SK-N-SH (cell line): ENCODE results near the gene OR2AE1. TPM values are rescaled to one million over a fixed set of nuclear protein-coding genes. Genes with fewer than 3 reads are reported as not detected.

Experiments used
- CTCF ChIA-PET: fragments of 300-600, 350-600 bp; formaldehyde crosslinking; extraction: SDS; loops from one replicate; lab custom pipeline; 2021; lab: Yijun Ruan, JAX
- POLR2A ChIA-PET: fragments of 350-600 bp; sonication (Branson Sonifier 250); formaldehyde crosslinking; extraction: SDS; loops from one replicate; lab custom pipeline; 2020; ENCODE audit warnings: antibody characterized with exemption, inconsistent platforms; lab: Yijun Ruan, JAX
- DNase-seq: peaks from one replicate; pipeline ENCODE4 v3.0.0; 2012
- H2AFZ ChIP-seq: fragments of 200-600 bp; sonication (generic); 2 replicates; pipeline ENCODE4 v1.8.1; 2016; ENCODE audit warnings: antibody characterized with exemption, mild to moderate bottlenecking, low read depth
- H3F3A ChIP-seq: fragments of 200-600 bp; sonication (generic); replicated peaks from 2 replicates; pipeline ENCODE3; 2016; ENCODE audit warnings: antibody characterized with exemption, mild to moderate bottlenecking; ENCODE audit not compliant: insufficient read depth
- H3K27ac ChIP-seq, 2 experiments: fragments of 200-500 bp in 1 of 2; fragments of 200-600 bp in 1 of 2; sonication (Bioruptor generic) in 1 of 2; sonication (generic), shearing (Covaris generic) in 1 of 2; 2 replicates each; pipeline versions ENCODE4 v1.5.1 to v1.6.1; 2014 to 2016; ENCODE audit warnings: low read depth in 2 of 2, inconsistent platforms in 1 of 2, low read length in 1 of 2, mild to moderate bottlenecking in 1 of 2, mixed read lengths in 1 of 2
- H3K27me3 ChIP-seq: fragments of 200-600 bp; sonication (generic), shearing (Covaris generic); 2 replicates; pipeline ENCODE4 v1.6.1; 2016; ENCODE audit warnings: mixed run types; ENCODE audit not compliant: insufficient read depth
- H3K36me3 ChIP-seq, 2 experiments: fragments of 200-500 bp in 1 of 2; fragments of 200-600 bp in 1 of 2; sonication (Bioruptor generic) in 1 of 2; sonication (generic) in 1 of 2; replicated peaks in 1 of 2; 2 replicates each; pipeline versions ENCODE3 to v1.5.1; 2014 to 2016; ENCODE audit warnings: low read length in 1 of 2, mild to moderate bottlenecking in 1 of 2; ENCODE audit not compliant: insufficient read depth in 2 of 2, control insufficient read depth in 1 of 2
- H3K4me1 ChIP-seq, 2 experiments: fragments of 200-500 bp in 1 of 2; fragments of 200-600 bp in 1 of 2; sonication (Bioruptor generic) in 1 of 2; sonication (generic), shearing (Covaris generic) in 1 of 2; 2 replicates each; pipeline versions ENCODE4 v1.5.1 to v1.6.1; 2014 to 2016; ENCODE audit warnings: low read depth in 1 of 2, low read length in 1 of 2, mixed run types in 1 of 2; ENCODE audit not compliant: insufficient read depth in 2 of 2, control insufficient read depth in 1 of 2
- H3K4me2 ChIP-seq: fragments of 200-600 bp; sonication (generic), shearing (Covaris generic); 2 replicates; pipeline ENCODE4 v1.6.1; 2017; ENCODE audit warnings: mixed run types
- H3K4me3 ChIP-seq, 2 experiments: fragments of 200-500 bp in 1 of 2; fragments of 200-600 bp in 1 of 2; sonication (Bioruptor generic) in 1 of 2; sonication (generic), shearing (Covaris generic) in 1 of 2; 2 replicates each; pipeline versions ENCODE4 v1.5.1 to v1.8.1; 2014 to 2016; ENCODE audit warnings: low read depth in 2 of 2, inconsistent platforms in 1 of 2, low read length in 1 of 2, mild to moderate bottlenecking in 1 of 2, mixed read lengths in 1 of 2, moderate library complexity in 1 of 2
- H3K79me2 ChIP-seq: fragments of 200-600 bp; sonication (generic); 2 replicates; pipeline ENCODE4 v1.8.1; 2017; ENCODE audit warnings: mild to moderate bottlenecking; ENCODE audit not compliant: insufficient read depth
- H3K9ac ChIP-seq: fragments of 200-600 bp; sonication (generic); 2 replicates; pipeline ENCODE4 v1.6.1; 2017; ENCODE audit warnings: mixed run types
- H3K9me2 ChIP-seq: fragments of 200-600 bp; sonication (generic); 2 replicates; pipeline ENCODE4 v1.6.1; 2017; ENCODE audit warnings: mixed run types
- H3K9me3 ChIP-seq: fragments of 200-600 bp; sonication (generic); 2 replicates; pipeline ENCODE4 v1.6.1; 2017; ENCODE audit warnings: mixed run types, mild to moderate bottlenecking, moderate library complexity
- H4K20me1 ChIP-seq: fragments of 200-600 bp; sonication (generic); 2 replicates; pipeline ENCODE4 v1.6.1; 2017; ENCODE audit warnings: mild to moderate bottlenecking, mixed run types; ENCODE audit not compliant: insufficient read depth
- GABPA ChIP-seq: IDR thresholded peaks from 2 replicates; pipeline ENCODE4 v1.4.0; 2012; ENCODE audit warnings: low read depth, mild to moderate bottlenecking
- JUND ChIP-seq: IDR thresholded peaks from 2 replicates; pipeline ENCODE4 v1.4.0; 2012
- WGBS: methylation state at CpG from one replicate; pipeline ENCODE4 v1.1.6; 2017; ENCODE audit warnings: low lambda C conversion rate; 5-methylcytosine and 5-hydroxymethylcytosine counted together
- polyA plus RNA-seq, 3 experiments: library from polyadenylated mRNA; depleted of rRNA; stranded (reverse); fragments of >200 nt; gene quantifications; 2 replicates each; pipeline ENCODE4 v1.2.3, GENCODE V29; 2012
- small RNA-seq, 7 experiments: library from RNA; depleted of rRNA; stranded (forward); fragments of <200 nt; gene quantifications; one replicate each; pipeline ENCODE3, GENCODE V24; 2012

Gene OR2AE1
- polyA plus RNA-seq, 1 of the 3 experiments (the other 2 are of a cell fraction): not detected

DNA sequence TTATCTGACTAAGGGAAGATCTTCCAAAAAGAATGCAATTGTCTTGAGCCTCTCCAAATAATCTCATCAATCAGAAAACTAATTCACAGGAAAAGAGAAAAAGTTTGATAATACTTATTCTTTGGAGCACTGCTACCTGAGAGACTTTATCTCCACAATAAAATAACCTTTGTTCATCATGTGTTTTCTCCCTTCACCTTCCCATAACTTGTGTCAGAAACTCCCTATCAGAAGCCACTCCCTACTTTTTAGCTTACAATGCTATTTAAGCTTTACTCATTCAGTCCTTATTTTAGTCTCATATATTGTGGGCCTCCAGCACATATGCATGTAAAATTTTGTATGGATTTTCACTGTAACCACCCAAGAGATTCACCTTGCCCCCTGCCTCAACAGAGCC lies 48.0 kb downstream of the OR2AE1 start:
- Histone ChIP-seq H3K27ac (no peak overlapping the region), H3K4me3 (no peak overlapping the region), H3K4me2 (no peak overlapping the region), H3K9me2 (no peaks in the 10 kb centered on the region), H3K79me2 (no peaks in the 10 kb centered on the region), H3K9ac (no peak overlapping the region), H3K4me1 (no peaks in the 10 kb centered on the region), H3F3A (no peaks in the 10 kb centered on the region), H4K20me1 (no peaks in the 10 kb centered on the region), H3K36me3 (no peaks in the 10 kb centered on the region), H3K27me3 (peaks cover 27% of the 10 kb centered on the region), H2AFZ (no peak overlapping the region), H3K9me3 (no peaks in the 10 kb centered on the region)
- POLR2A ChIA-PET: no interaction called here
- DNase-seq: no peak
- TF ChIP-seq GABPA (no peak), JUND (no peak)
- CTCF ChIA-PET: interaction anchor here (1.2 kb wide), 1 partner anchor 11 kb away, joined by 3 read pairs; no protein-coding TSS in a partner anchor

- CTCF ChIA-PET: interaction anchor here (0.8 kb wide), 1 partner anchor 251 kb away, joined by 3 read pairs; no protein-coding TSS in a partner anchor
These were observed 49.6 kb downstream of the OR2AE1 start for GRCh38 chr7:99827040-99827778.

More at GRCh38 chr7:99827040-99827778, 49.6 kb downstream of the OR2AE1 start:
- peaks cover 15% of the 10 kb centered on the region for H3K27me3 ChIP-seq
- no peaks in the 10 kb centered on the region for H3K36me3 ChIP-seq
- 5% methylated on average over 2 of the region's 2 CpGs for WGBS
- H3K4me3 ChIP-seq: no peak overlapping the region
- no peaks in the 10 kb centered on the region for H3K9me2 ChIP-seq
- H3F3A ChIP-seq: no peaks in the 10 kb centered on the region
- no peaks in the 10 kb centered on the region for H3K4me1 ChIP-seq
- H3K27ac ChIP-seq: no peak overlapping the region
- no peak overlapping the region for H3K9ac ChIP-seq
- POLR2A ChIA-PET: no interaction called here
- no peaks in the 10 kb centered on the region for H3K9me3 ChIP-seq
- H3K4me2 ChIP-seq: no peak overlapping the region
- H4K20me1 ChIP-seq: no peaks in the 10 kb centered on the region
- H2AFZ ChIP-seq: no peak overlapping the region
- no peak for DNase-seq
- H3K79me2 ChIP-seq: no peaks in the 10 kb centered on the region
- TF ChIP-seq GABPA: no peak

Small RNA genes within 50 kb of the gene (small RNA-seq; reads per million reads assigned to genes)
- gene AC011904.1: 0 reads per million in 7 experiments
- gene CYP3A52P: 0 reads per million in 7 experiments

Other genes starting within 250 kb of the OR2AE1 start
- 0.25 and 0.31 TPM in 2 replicates for gene CYP3A5, start 197.0 kb downstream of the OR2AE1 start, polyA plus RNA-seq (2012; rRNA removed)
- gene CYP3A7, start 141.8 kb downstream of the OR2AE1 start, polyA plus RNA-seq (2012; rRNA removed): not detected in 2 replicates
- gene CYP3A4, start 92.8 kb downstream of the OR2AE1 start, polyA plus RNA-seq (2012; rRNA removed): not detected in 2 replicates
- not detected in 2 replicates for gene CYP3A43, start 49.0 kb downstream of the OR2AE1 start, polyA plus RNA-seq (2012; rRNA removed)
- gene TRIM4, start 42.5 kb upstream of the OR2AE1 start, polyA plus RNA-seq (2012; rRNA removed): 6.6 and 7.6 TPM in 2 replicates
- not detected in 2 replicates for gene GJC3, start 52.6 kb upstream of the OR2AE1 start, polyA plus RNA-seq (2012; rRNA removed)
- gene AZGP1, start 99.0 kb upstream of the OR2AE1 start, polyA plus RNA-seq (2012; rRNA removed): 0.15 TPM in 1 of 2 replicates, not detected in the other
- gene ZKSCAN1, start 138.6 kb upstream of the OR2AE1 start, polyA plus RNA-seq (2012; rRNA removed): 21.1 and 30.7 TPM in 2 replicates
- gene ZSCAN21, start 172.7 kb upstream of the OR2AE1 start, polyA plus RNA-seq (2012; rRNA removed): 17.5 and 22.8 TPM in 2 replicates
- 30.5 and 45.2 TPM in 2 replicates for gene ZNF3, start 204.7 kb upstream of the OR2AE1 start, polyA plus RNA-seq (2012; rRNA removed)
- gene COPS6, start 211.9 kb upstream of the OR2AE1 start, polyA plus RNA-seq (2012; rRNA removed): 413 and 435 TPM in 2 replicates
- 235 and 241 TPM in 2 replicates for gene MCM7, start 224.4 kb upstream of the OR2AE1 start, polyA plus RNA-seq (2012; rRNA removed)
- 35.0 and 39.2 TPM in 2 replicates for gene AP4M1, start 224.6 kb upstream of the OR2AE1 start, polyA plus RNA-seq (2012; rRNA removed)
- gene TAF6, start 242.3 kb upstream of the OR2AE1 start, polyA plus RNA-seq (2012; rRNA removed): 31.7 and 70.5 TPM in 2 replicates
- 52.0 and 65.0 TPM in 2 replicates for gene CNPY4, start 242.6 kb upstream of the OR2AE1 start, polyA plus RNA-seq (2012; rRNA removed)
- gene MBLAC1, start 249.9 kb upstream of the OR2AE1 start, polyA plus RNA-seq (2012; rRNA removed): 2.5 and 4.4 TPM in 2 replicates